Measurements from ENCODE around the gene TTC32. TPM values are rescaled to one million over a fixed set of nuclear protein-coding genes. Genes with fewer than 3 reads are reported as not detected.

TTC32 gene
- total RNA-seq, 1 donor from 2014 or later: 4.2 TPM

DNA sequence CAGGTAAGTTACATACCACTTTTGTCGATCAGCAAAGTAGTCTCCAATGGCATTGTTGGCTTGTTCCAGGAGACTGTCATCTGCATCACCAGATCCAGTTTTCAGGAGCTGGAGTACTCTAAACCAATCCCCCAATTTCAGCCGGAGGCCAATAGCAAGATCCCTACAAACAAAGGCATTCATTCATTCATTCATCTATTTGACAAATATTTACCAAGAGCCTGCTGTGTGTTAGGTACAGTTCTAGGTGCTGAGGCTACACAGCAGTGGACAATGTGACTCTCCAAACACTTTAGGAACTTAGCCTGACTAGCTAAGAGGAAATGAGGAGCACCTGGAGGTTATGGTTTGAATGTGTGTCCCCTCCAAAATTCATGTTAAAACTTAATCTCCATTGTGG is 34.4 kb upstream of the TTC32 start:
- DNase-seq (ENCODE audit: low read depth) (no peak), FAIRE-seq (peak; percentile 17)
- no peak overlapping the region for H3K4me3 Mint-ChIP-seq (ENCODE audit: unreplicated experiment)
- no peak overlapping the region for H3K4me3 ChIP-seq (ENCODE audit: insufficient read depth, low read depth, low read length)
- no peak overlapping the region for H3K4me2 ChIP-seq (ENCODE audit: low read length)
- no peak overlapping the region for H3K9ac ChIP-seq (ENCODE audit: low read length)
- peaks cover 13% of the 10 kb centered on the region for H3K36me3 ChIP-seq (ENCODE audit: insufficient read depth, low read length)
- no peaks in the 10 kb centered on the region for H3K27me3 ChIP-seq (ENCODE audit: insufficient read depth, low read length)
- no peaks in the 10 kb centered on the region for H3K9me3 Mint-ChIP-seq (ENCODE audit: unreplicated experiment)
- no peaks in the 10 kb centered on the region for H3K9me3 ChIP-seq (ENCODE audit: insufficient read depth, low read depth, low read length)
- no peaks in the 10 kb centered on the region for H3K27me3 Mint-ChIP-seq (ENCODE audit: low read depth, unreplicated experiment)
- H3K4me1 ChIP-seq (ENCODE audit: insufficient read depth, low read length): peaks cover 10% of the 10 kb centered on the region
- H2AFZ ChIP-seq (ENCODE audit: low read depth, low read length): no peak overlapping the region
- H4K20me1 ChIP-seq (ENCODE audit: insufficient read depth, low read length): no peaks in the 10 kb centered on the region
- no peak overlapping the region for H3K27ac Mint-ChIP-seq (ENCODE audit: unreplicated experiment)
- H3K27ac ChIP-seq (ENCODE audit: low read depth, low read length): no peak overlapping the region
- no peak for TF ChIP-seq EZH2 (IDR thresholded peaks at IDR 0.05; ENCODE audit: insufficient read depth, low read length)
- TF ChIP-seq, protein P1, sequence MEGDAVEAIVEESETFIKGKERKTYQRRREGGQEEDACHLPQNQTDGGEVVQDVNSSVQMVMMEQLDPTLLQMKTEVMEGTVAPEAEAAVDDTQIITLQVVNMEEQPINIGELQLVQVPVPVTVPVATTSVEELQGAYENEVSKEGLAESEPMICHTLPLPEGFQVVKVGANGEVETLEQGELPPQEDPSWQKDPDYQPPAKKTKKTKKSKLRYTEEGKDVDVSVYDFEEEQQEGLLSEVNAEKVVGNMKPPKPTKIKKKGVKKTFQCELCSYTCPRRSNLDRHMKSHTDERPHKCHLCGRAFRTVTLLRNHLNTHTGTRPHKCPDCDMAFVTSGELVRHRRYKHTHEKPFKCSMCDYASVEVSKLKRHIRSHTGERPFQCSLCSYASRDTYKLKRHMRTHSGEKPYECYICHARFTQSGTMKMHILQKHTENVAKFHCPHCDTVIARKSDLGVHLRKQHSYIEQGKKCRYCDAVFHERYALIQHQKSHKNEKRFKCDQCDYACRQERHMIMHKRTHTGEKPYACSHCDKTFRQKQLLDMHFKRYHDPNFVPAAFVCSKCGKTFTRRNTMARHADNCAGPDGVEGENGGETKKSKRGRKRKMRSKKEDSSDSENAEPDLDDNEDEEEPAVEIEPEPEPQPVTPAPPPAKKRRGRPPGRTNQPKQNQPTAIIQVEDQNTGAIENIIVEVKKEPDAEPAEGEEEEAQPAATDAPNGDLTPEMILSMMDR (IDR thresholded peaks at IDR 0.05; ENCODE audit: insufficient read depth, low read depth, low read length): no peak
- peaks cover 12% of the 10 kb centered on the region for H3K4me1 Mint-ChIP-seq (ENCODE audit: low read depth, unreplicated experiment)
- H3K36me3 Mint-ChIP-seq (ENCODE audit: low read depth, unreplicated experiment): peaks cover 7% of the 10 kb centered on the region
- H3K79me2 ChIP-seq (ENCODE audit: insufficient read depth, low read length): no peaks in the 10 kb centered on the region

DNA sequence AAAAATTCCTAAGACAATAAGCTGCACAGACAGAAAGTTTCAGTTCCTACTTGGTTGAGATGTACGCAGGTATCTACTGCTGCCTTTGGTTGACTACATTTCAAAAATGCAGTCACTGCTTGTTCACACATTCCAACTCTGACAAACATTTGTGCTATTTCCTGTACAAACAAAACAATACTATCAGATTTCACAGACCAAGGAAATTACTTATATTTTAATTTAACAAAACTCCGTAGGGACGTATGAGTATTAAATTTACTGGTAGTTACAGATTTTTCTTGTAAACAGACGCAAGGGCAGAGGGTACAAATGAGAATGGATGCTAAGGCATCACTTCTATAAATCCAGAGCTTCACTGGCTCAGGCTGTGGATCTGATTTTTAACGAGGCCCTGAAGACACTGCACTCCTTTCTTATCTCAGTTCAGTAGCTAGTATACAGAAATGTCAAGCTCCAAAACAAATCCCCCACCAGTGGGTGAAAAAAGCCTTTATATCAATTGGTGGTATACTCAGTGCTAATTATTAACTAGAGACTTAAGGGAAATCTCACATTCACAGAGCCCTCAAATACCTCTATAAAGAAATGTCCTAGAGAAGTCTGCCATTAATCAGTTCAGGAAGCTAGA is 31.7 kb upstream of the TTC32 start:
- peaks cover 15% of the 10 kb centered on the region for H3K36me3 ChIP-seq (ENCODE audit: insufficient read depth, low read length)

More for the DNA sequence above, 31.7 kb upstream of the TTC32 start:
- H3K4me2 ChIP-seq (ENCODE audit: low read length): peak overlapping the region; percentile 70
- H3K4me1 ChIP-seq (ENCODE audit: insufficient read depth, low read length): peaks cover 10% of the 10 kb centered on the region
- Mint-ChIP-seq H3K27me3 (ENCODE audit: low read depth, unreplicated experiment) (no peaks in the 10 kb centered on the region), H3K9me3 (ENCODE audit: unreplicated experiment) (peaks cover under 1% of the 10 kb centered on the region), H3K4me3 (ENCODE audit: unreplicated experiment) (no peak overlapping the region), H3K27ac (ENCODE audit: unreplicated experiment) (peak overlapping the region; percentile 89), H3K36me3 (ENCODE audit: low read depth, unreplicated experiment) (peaks cover 20% of the 10 kb centered on the region), H3K4me1 (ENCODE audit: low read depth, unreplicated experiment) (peaks cover 12% of the 10 kb centered on the region)
- peak overlapping the region; percentile 50 for H3K9ac ChIP-seq (ENCODE audit: low read length)
- peak overlapping the region; percentile 43 for H2AFZ ChIP-seq (ENCODE audit: low read depth, low read length)
- no peaks in the 10 kb centered on the region for H3K27me3 ChIP-seq (ENCODE audit: insufficient read depth, low read length)
- peak overlapping the region; percentile 32 for H3K4me3 ChIP-seq (ENCODE audit: insufficient read depth, low read depth, low read length)
- H4K20me1 ChIP-seq (ENCODE audit: insufficient read depth, low read length): no peaks in the 10 kb centered on the region
- peak overlapping the region; percentile 71 for H3K27ac ChIP-seq (ENCODE audit: low read depth, low read length)
- DNase-seq (ENCODE audit: low read depth) (peak; percentile 81), FAIRE-seq (peak; percentile 77)
- no peaks in the 10 kb centered on the region for H3K79me2 ChIP-seq (ENCODE audit: insufficient read depth, low read length)
- TF ChIP-seq, protein P1 (IDR thresholded peaks at IDR 0.05; ENCODE audit: insufficient read depth, low read depth, low read length): no peak
- no peak for TF ChIP-seq EZH2 (IDR thresholded peaks at IDR 0.05; ENCODE audit: insufficient read depth, low read length)
- H3K9me3 ChIP-seq (ENCODE audit: insufficient read depth, low read depth, low read length): no peaks in the 10 kb centered on the region

All from astrocyte (in vitro differentiated cells and primary cell).